ENCODE measurements around the gene UNC13B. TPM values are rescaled to one million over a fixed set of nuclear protein-coding genes. Genes with fewer than 3 reads are reported as not detected.

The UNC13B gene
- total RNA-seq, 1 experiment from 2014 or later, result 48.2 TPM

DNA sequence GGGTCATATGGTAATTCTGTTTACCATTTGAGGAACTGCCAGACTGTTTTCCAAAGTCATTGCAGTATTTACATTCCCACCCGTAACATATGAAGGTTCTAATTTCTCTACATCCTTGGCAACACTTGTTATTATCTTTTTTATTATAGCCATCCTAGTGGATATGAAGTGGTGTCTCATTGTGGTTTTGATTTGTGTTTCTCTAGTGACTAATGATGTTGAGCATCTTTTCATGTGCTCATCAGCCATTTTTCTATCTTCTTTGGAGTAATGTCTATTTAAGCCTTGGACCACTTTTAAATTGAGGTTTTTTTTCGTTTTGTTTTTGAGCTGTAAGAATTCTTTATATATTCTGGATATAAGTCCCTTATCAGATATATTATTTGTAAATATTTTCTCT lies 195.3 kb downstream of the UNC13B start:
- H3K9me3 Mint-ChIP-seq, result no peaks in the 10 kb centered on the region
- H3K27ac Mint-ChIP-seq, result no peak overlapping the region

More for the DNA sequence above, 195.3 kb downstream of the UNC13B start:
- DNase-seq, result no peak
- no peaks in the 10 kb centered on the region for H3K79me1 ChIP-seq (ENCODE audit: insufficient read depth, low read depth, low read length, poor library complexity, severe bottlenecking)
- no CpG with 5 or more reads among the region's 2 CpGs for WGBS (ENCODE audit: extremely low coverage, insufficient read length, low lambda C conversion rate)
- no peak overlapping the region for H2BK120ac ChIP-seq (ENCODE audit: low read depth, low read length, poor library complexity, severe bottlenecking)
- H3K56ac ChIP-seq (ENCODE audit: insufficient read length, low read depth, low read length), result no peak overlapping the region
- H3K23me2 ChIP-seq (ENCODE audit: insufficient read length, low read depth, low read length, poor library complexity, severe bottlenecking), result no peaks in the 10 kb centered on the region
- H3K4me3 Mint-ChIP-seq, result no peak overlapping the region
- H3K27me3 ChIP-seq (ENCODE audit: insufficient read depth, low read length), result no peaks in the 10 kb centered on the region
- no peak overlapping the region for H4K8ac ChIP-seq (replicated peaks; ENCODE audit: insufficient read length, low read depth, low read length)
- no peak overlapping the region for H2AK5ac ChIP-seq (ENCODE audit: insufficient read length, low read length)
- H3K27me3 Mint-ChIP-seq (ENCODE audit: low read depth), result no peaks in the 10 kb centered on the region
- H3K4ac ChIP-seq (ENCODE audit: low read depth, low read length), result no peak overlapping the region
- H3K14ac ChIP-seq (ENCODE audit: insufficient read depth, low read length), result no peak overlapping the region
- no peaks in the 10 kb centered on the region for H3K36me3 Mint-ChIP-seq (ENCODE audit: insufficient read depth in 1 of 3, low read depth in 3 of 3)
- H3K9ac ChIP-seq (ENCODE audit: extremely low read depth, insufficient read length, low read length), result no peak overlapping the region
- H3K4me1 ChIP-seq (ENCODE audit: insufficient read depth, low read length), result no peaks in the 10 kb centered on the region
- no peak overlapping the region for H3K23ac ChIP-seq (ENCODE audit: insufficient read length, low read depth, low read length)
- no peaks in the 10 kb centered on the region for H4K20me1 ChIP-seq (ENCODE audit: control insufficient read depth, insufficient read depth, insufficient read length)
- H2BK12ac ChIP-seq (ENCODE audit: insufficient read length, low read depth, low read length), result no peak overlapping the region
- no peak overlapping the region for H3K18ac ChIP-seq (ENCODE audit: insufficient read length, low read depth, low read length)
- no peak overlapping the region for H2AFZ ChIP-seq (ENCODE audit: low read length)
- H4K91ac ChIP-seq (ENCODE audit: insufficient read length, low read depth, low read length), result no peak overlapping the region
- H2BK5ac ChIP-seq (ENCODE audit: insufficient read length, low read length), result no peak overlapping the region
- no peaks in the 10 kb centered on the region for H3K79me2 ChIP-seq (ENCODE audit: insufficient read depth, low read length)
- no peak overlapping the region for H2BK20ac ChIP-seq (ENCODE audit: low read depth, low read length, poor library complexity, severe bottlenecking)
- H2BK15ac ChIP-seq (ENCODE audit: low read depth, low read length), result no peak overlapping the region
- no peak overlapping the region for H3T11ph ChIP-seq (ENCODE audit: low read length)
- H3K4me1 Mint-ChIP-seq, result no peaks in the 10 kb centered on the region
- no peak overlapping the region for H4K5ac ChIP-seq (ENCODE audit: insufficient read length, low read depth, low read length)
- no peak overlapping the region for H3K4me2 ChIP-seq (ENCODE audit: insufficient read depth, insufficient read length, low read length)
- TF ChIP-seq, protein P1, sequence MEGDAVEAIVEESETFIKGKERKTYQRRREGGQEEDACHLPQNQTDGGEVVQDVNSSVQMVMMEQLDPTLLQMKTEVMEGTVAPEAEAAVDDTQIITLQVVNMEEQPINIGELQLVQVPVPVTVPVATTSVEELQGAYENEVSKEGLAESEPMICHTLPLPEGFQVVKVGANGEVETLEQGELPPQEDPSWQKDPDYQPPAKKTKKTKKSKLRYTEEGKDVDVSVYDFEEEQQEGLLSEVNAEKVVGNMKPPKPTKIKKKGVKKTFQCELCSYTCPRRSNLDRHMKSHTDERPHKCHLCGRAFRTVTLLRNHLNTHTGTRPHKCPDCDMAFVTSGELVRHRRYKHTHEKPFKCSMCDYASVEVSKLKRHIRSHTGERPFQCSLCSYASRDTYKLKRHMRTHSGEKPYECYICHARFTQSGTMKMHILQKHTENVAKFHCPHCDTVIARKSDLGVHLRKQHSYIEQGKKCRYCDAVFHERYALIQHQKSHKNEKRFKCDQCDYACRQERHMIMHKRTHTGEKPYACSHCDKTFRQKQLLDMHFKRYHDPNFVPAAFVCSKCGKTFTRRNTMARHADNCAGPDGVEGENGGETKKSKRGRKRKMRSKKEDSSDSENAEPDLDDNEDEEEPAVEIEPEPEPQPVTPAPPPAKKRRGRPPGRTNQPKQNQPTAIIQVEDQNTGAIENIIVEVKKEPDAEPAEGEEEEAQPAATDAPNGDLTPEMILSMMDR (conservative IDR thresholded peaks at IDR 0.05), result no peak
- H3K9me3 ChIP-seq (ENCODE audit: control insufficient read depth, low read depth, low read length), result no peaks in the 10 kb centered on the region
- H3K27ac ChIP-seq (ENCODE audit: insufficient read length, low read depth, low read length), result no peak overlapping the region
